HG02588 (cell line): ENCODE measurements around the gene GRID1.
"Not testable (repeated sequence)": the region's sequence is repeated elsewhere in the genome, so short reads cannot be mapped to it uniquely, and the experiment has no call there.

Experiments used
- ATAC-seq: cut with Tn5 transposase; IDR thresholded peaks from one replicate; pipeline ENCODE4 v1.9.1; 2021; ENCODE audit warnings: mild to moderate bottlenecking, moderate library complexity; ENCODE audit not compliant: unreplicated experiment

Gene GRID1

DNA sequence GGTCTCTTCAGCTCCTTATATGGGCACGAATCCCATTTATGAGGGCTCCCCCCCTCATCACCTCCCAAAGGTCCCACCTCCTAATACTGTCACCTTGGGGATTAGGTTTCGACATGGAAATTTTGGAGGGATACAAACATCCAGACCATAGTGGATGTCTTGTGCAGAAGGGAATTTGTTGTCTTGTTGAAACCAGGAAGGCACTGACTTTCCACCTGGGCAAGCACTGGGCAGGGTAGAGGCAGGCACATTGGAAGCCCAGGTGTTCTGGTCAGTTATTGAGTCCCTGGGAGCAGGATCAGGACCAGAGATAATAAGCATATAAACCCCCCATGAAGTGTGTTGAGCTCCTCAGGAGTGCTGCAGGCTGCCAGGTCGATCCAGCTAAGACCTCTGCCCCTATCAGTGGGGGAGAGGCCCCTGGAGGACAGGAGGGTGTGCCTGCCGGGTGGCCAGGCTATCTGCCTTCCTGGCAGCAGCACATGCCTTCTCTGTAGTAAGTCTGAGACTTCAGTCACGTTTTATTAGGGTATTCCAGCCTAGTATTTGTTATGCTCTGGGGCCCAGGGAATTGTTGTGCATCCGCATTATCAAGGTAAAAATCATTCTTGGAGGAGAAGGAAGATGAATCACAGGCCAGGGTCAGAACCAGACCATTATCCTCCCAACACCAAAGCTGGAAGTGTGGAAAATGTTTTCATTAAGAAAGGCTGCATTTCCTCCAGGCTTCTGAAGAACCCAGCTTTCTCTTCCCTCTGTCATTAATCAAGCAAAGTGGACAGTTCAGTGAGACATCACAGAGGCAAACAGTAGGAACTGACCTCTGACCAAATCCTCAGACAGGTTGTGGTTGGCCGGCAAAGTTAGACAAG, 503.1 kb downstream of the GRID1 start:
- ATAC-seq: no peak

- no peak for ATAC-seq
Observed at GRCh38 chr10:85862771-85863170, 503.8 kb downstream of the GRID1 start.

GRCh38 chr10:85861513-85862197, 504.9 kb downstream of the GRID1 start:
- no peak for ATAC-seq

GRCh38 chr10:85859859-85860258, 506.7 kb downstream of the GRID1 start:
- ATAC-seq: no peak

- ATAC-seq: no peak
Observed at GRCh38 chr10:85858776-85859515, 507.6 kb downstream of the GRID1 start.

- ATAC-seq: no peak
Observed at GRCh38 chr10:85857791-85858190, 508.8 kb downstream of the GRID1 start.

DNA sequence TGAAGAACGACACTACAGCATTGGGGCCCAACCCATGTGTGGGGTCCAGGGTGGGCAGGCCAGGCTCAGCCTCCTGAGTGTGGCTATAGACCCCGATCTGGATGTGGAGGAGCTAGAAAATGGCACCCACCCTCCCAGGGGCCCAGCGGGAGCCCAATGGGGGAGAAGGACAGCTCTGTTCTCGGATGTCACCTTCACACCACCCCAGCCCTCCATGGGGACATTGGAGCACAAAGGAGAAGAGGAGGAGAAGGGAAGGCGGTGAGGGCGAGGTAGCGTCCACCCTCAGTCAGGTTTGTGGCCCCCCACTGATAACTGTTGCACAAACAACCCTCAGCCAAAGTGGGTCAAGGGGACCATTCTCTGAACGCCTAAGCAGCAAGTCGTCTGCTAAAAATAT, 509.3 kb downstream of the GRID1 start:
- no peak for ATAC-seq

- no peak for ATAC-seq
Observed at GRCh38 chr10:85851934-85852333, 514.7 kb downstream of the GRID1 start.

- no peak for ATAC-seq
Observed at GRCh38 chr10:85851325-85851724, 515.3 kb downstream of the GRID1 start.

- no peak for ATAC-seq
Observed at GRCh38 chr10:85850736-85851135, 515.9 kb downstream of the GRID1 start.

- ATAC-seq: no peak
Observed at GRCh38 chr10:85849315-85849714, 517.3 kb downstream of the GRID1 start.

GRCh38 chr10:85848756-85849155, 517.8 kb downstream of the GRID1 start:
- no peak for ATAC-seq

GRCh38 chr10:85847085-85847484, 519.5 kb downstream of the GRID1 start:
- no peak for ATAC-seq

DNA sequence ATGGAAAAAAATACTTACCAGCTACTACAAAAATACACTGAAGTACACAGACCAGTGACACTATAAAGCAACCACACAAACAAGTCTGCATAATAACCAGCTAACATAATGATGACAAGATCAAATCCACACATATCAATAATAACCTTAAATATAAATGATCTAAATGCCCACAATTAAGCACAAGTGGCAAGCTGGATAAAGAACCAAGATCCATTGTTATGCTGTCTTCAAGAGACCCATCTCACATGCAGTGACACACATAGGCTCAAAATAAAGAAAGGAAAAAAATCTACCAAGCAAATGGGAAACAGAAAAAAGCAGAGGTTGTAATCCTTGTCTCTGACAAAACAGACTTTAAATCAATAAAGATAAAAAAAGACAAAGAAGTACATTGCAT, 527.9 kb downstream of the GRID1 start:
- ATAC-seq: not testable (repeated sequence)

- ATAC-seq: no peak
Observed at GRCh38 chr10:85832988-85833387, 533.6 kb downstream of the GRID1 start.

- no peak for ATAC-seq
Observed at GRCh38 chr10:85831422-85831821, 535.2 kb downstream of the GRID1 start.

GRCh38 chr10:85826377-85826776, 540.2 kb downstream of the GRID1 start:
- no peak for ATAC-seq

DNA sequence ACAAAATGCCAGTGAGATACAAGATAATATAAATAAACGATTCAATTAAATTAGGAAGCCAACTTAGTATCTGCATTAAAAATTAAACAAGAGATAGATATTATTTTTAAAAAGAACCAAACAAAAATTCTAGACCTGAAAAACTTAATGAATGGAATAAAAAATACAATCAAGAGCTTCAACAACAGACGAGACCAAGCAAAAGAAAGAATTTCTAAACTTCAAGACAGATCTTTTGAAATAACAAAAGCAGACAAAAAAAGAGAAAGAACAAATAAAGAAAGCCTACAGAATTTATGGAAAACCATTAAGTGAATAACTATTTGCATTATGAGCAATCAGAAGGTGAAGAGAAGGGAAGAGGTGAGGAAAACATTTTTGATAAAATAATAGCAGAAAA, 555.2 kb downstream of the GRID1 start:
- no peak for ATAC-seq

- ATAC-seq: no peak
Observed at GRCh38 chr10:85810674-85811073, 555.9 kb downstream of the GRID1 start.

DNA sequence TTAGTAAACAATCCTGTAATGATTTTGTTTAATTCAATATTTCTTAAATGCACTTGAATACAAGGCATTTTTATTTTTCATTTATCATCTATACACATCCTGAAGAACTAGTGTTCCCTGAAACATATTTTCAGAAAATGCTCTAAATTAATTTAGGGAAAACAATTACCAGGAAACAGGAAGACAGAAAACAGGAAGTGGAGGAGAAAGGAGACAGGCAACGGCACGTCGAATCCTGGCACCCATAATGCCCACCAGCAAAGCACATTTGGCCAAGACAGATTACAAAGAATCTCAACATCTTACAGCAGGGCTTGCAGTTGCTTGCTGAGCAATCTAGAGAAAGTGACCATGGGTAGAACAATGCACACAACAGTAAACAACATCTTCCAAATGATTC, 571.1 kb downstream of the GRID1 start:
- ATAC-seq: no peak

DNA sequence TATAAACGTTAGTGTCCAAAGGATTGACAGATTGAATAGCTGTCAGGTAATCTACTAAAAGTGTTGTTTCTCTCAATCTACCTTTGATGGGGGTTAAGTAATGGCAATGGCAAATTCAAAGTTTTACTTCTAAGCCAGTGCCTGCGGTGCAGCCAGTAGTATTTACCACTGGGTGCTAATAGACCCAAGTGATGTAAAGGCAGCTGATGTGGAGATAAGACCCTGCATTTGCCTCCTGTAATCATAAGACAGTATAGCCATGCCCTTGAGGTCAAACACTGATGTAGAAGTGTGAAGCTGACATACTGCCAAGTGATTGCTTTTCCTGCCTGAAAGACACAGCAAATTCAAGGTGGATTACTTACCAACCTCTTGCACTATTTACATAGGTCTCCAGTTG, 572.0 kb downstream of the GRID1 start:
- ATAC-seq: no peak

GRCh38 chr10:85792533-85792858, 574.1 kb downstream of the GRID1 start:
- ATAC-seq: no peak
